ENCODE measurements around the gene SRSF1.

Gene SRSF1

GRCh38 chr17:57965521-57966160, 41.4 kb downstream of the SRSF1 start:
- no peak overlapping the region for H3K27ac ChIP-seq (ENCODE audit: low read depth, low read length)
- no peak overlapping the region for H3K23ac ChIP-seq (ENCODE audit: low read length)
- H3K79me2 ChIP-seq (ENCODE audit: control insufficient read depth, insufficient read depth, low read length, poor library complexity), result no peaks in the 10 kb centered on the region
- H4K91ac ChIP-seq (ENCODE audit: low read depth, low read length), result no peak overlapping the region
- no peak overlapping the region for H2AK5ac ChIP-seq (ENCODE audit: low read length)
- no peak overlapping the region for H2BK120ac ChIP-seq (ENCODE audit: insufficient read depth, low read length, poor library complexity)
- DNase-seq, result no peak
- no peak overlapping the region for H3K14ac ChIP-seq (ENCODE audit: low read length)
- no peak overlapping the region for H2AFZ ChIP-seq (ENCODE audit: insufficient read depth, low read length, poor library complexity)
- H3K18ac ChIP-seq (ENCODE audit: low read length), result no peak overlapping the region
- no peak overlapping the region for H3K4ac ChIP-seq (ENCODE audit: low read depth, low read length)
- WGBS (ENCODE audit: extremely low coverage, insufficient coverage, insufficient read length), result no CpG with 5 or more reads among the region's 26 CpGs
- H4K8ac ChIP-seq (ENCODE audit: low read depth, low read length), result no peak overlapping the region
- no peak overlapping the region for H2BK12ac ChIP-seq (ENCODE audit: low read length)
- no peaks in the 10 kb centered on the region for H3K9me3 ChIP-seq (ENCODE audit: insufficient read depth, low read depth, low read length)
- H3K79me1 ChIP-seq (ENCODE audit: low read length), result no peaks in the 10 kb centered on the region
- no peak overlapping the region for H3K9ac ChIP-seq (ENCODE audit: low read length)
- H2BK5ac ChIP-seq (ENCODE audit: low read depth, low read length, poor library complexity), result no peak overlapping the region
- H3K4me2 ChIP-seq (ENCODE audit: low read length), result no peak overlapping the region
- H3K4me3 ChIP-seq (ENCODE audit: low read depth, low read length), result no peak overlapping the region
- no peaks in the 10 kb centered on the region for H3K4me1 ChIP-seq (ENCODE audit: control insufficient read depth in 1 of 2, insufficient read depth in 2 of 2, low read length in 2 of 2)
- no peaks in the 10 kb centered on the region for H3K27me3 ChIP-seq (ENCODE audit: insufficient read depth, low read length)
- no peaks in the 10 kb centered on the region for H3K36me3 ChIP-seq (ENCODE audit: control insufficient read depth in 1 of 2, insufficient read depth in 2 of 2, low read length in 2 of 2)
- no peak overlapping the region for H4K12ac ChIP-seq (ENCODE audit: low read depth, low read length)

DNA sequence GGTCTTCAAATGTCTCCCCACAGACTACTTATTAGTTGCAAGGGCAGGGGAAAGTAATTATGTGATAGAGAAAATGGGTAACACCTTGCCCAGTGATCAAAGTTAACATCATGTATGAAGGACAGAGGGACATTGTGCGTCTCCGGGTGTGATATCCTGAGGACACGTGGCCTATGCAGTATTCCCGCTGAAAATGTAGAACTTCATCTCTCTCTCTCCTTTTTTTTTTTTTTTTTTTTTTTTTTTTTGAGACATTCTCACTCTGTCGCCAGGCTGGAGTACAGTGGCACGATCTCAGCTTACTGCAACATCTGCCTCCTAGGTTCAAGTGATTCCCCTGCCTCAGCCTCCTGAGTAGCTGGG, 43.9 kb downstream of the SRSF1 start:
- H3K79me2 ChIP-seq (ENCODE audit: control insufficient read depth, insufficient read depth, low read length, poor library complexity), result no peaks in the 10 kb centered on the region
- H2BK120ac ChIP-seq (ENCODE audit: insufficient read depth, low read length, poor library complexity), result no peak overlapping the region
- no peaks in the 10 kb centered on the region for H3K4me1 ChIP-seq (ENCODE audit: control insufficient read depth in 1 of 2, insufficient read depth in 2 of 2, low read length in 2 of 2)
- no CpG with 5 or more reads among the region's 6 CpGs for WGBS (ENCODE audit: extremely low coverage, insufficient coverage, insufficient read length)
- no peak overlapping the region for H3K4me2 ChIP-seq (ENCODE audit: low read length)
- DNase-seq, result no peak
- H3K9ac ChIP-seq (ENCODE audit: low read length), result no peak overlapping the region
- no peaks in the 10 kb centered on the region for H3K79me1 ChIP-seq (ENCODE audit: low read length)
- H4K91ac ChIP-seq (ENCODE audit: low read depth, low read length), result no peak overlapping the region
- H3K27me3 ChIP-seq (ENCODE audit: insufficient read depth, low read length), result no peaks in the 10 kb centered on the region
- H2BK12ac ChIP-seq (ENCODE audit: low read length), result no peak overlapping the region
- no peak overlapping the region for H2BK5ac ChIP-seq (ENCODE audit: low read depth, low read length, poor library complexity)
- H4K12ac ChIP-seq (ENCODE audit: low read depth, low read length), result no peak overlapping the region
- H3K36me3 ChIP-seq (ENCODE audit: control insufficient read depth in 1 of 2, insufficient read depth in 2 of 2, low read length in 2 of 2), result no peaks in the 10 kb centered on the region
- no peak overlapping the region for H4K8ac ChIP-seq (ENCODE audit: low read depth, low read length)
- H2AFZ ChIP-seq (ENCODE audit: insufficient read depth, low read length, poor library complexity), result no peak overlapping the region
- H3K4ac ChIP-seq (ENCODE audit: low read depth, low read length), result no peak overlapping the region
- no peak overlapping the region for H3K27ac ChIP-seq (ENCODE audit: low read depth, low read length)
- H3K23ac ChIP-seq (ENCODE audit: low read length), result no peak overlapping the region
- no peak overlapping the region for H3K14ac ChIP-seq (ENCODE audit: low read length)
- H3K18ac ChIP-seq (ENCODE audit: low read length), result no peak overlapping the region
- H3K4me3 ChIP-seq (ENCODE audit: low read depth, low read length), result no peak overlapping the region
- H2AK5ac ChIP-seq (ENCODE audit: low read length), result no peak overlapping the region
- H3K9me3 ChIP-seq (ENCODE audit: insufficient read depth, low read depth, low read length), result no peaks in the 10 kb centered on the region

GRCh38 chr17:57962279-57963148, 44.5 kb downstream of the SRSF1 start:
- no peak overlapping the region for H2BK12ac ChIP-seq (ENCODE audit: low read length)
- H2BK5ac ChIP-seq (ENCODE audit: low read depth, low read length, poor library complexity), result no peak overlapping the region
- no peak overlapping the region for H3K9ac ChIP-seq (ENCODE audit: low read length)
- no peaks in the 10 kb centered on the region for H3K4me1 ChIP-seq (ENCODE audit: control insufficient read depth in 1 of 2, insufficient read depth in 2 of 2, low read length in 2 of 2)
- no peaks in the 10 kb centered on the region for H3K79me1 ChIP-seq (ENCODE audit: low read length)
- no peak overlapping the region for H3K23ac ChIP-seq (ENCODE audit: low read length)
- no peak overlapping the region for H2AFZ ChIP-seq (ENCODE audit: insufficient read depth, low read length, poor library complexity)
- no peak overlapping the region for H4K12ac ChIP-seq (ENCODE audit: low read depth, low read length)
- H3K4me3 ChIP-seq (ENCODE audit: low read depth, low read length), result no peak overlapping the region
- no CpG with 5 or more reads among the region's 8 CpGs for WGBS (ENCODE audit: extremely low coverage, insufficient coverage, insufficient read length)
- no peaks in the 10 kb centered on the region for H3K9me3 ChIP-seq (ENCODE audit: insufficient read depth, low read depth, low read length)
- H3K36me3 ChIP-seq (ENCODE audit: control insufficient read depth in 1 of 2, insufficient read depth in 2 of 2, low read length in 2 of 2), result no peaks in the 10 kb centered on the region
- no peak overlapping the region for H4K8ac ChIP-seq (ENCODE audit: low read depth, low read length)
- DNase-seq, result no peak
- no peak overlapping the region for H3K4me2 ChIP-seq (ENCODE audit: low read length)
- no peak overlapping the region for H3K14ac ChIP-seq (ENCODE audit: low read length)
- H3K79me2 ChIP-seq (ENCODE audit: control insufficient read depth, insufficient read depth, low read length, poor library complexity), result no peaks in the 10 kb centered on the region
- H2AK5ac ChIP-seq (ENCODE audit: low read length), result no peak overlapping the region
- no peaks in the 10 kb centered on the region for H3K27me3 ChIP-seq (ENCODE audit: insufficient read depth, low read length)
- H3K18ac ChIP-seq (ENCODE audit: low read length), result no peak overlapping the region
- no peak overlapping the region for H2BK120ac ChIP-seq (ENCODE audit: insufficient read depth, low read length, poor library complexity)
- no peak overlapping the region for H4K91ac ChIP-seq (ENCODE audit: low read depth, low read length)
- no peak overlapping the region for H3K27ac ChIP-seq (ENCODE audit: low read depth, low read length)
- H3K4ac ChIP-seq (ENCODE audit: low read depth, low read length), result no peak overlapping the region

GRCh38 chr17:57959929-57960328, 47.1 kb downstream of the SRSF1 start:
- no peak overlapping the region for H2BK12ac ChIP-seq (ENCODE audit: low read length)
- no peak overlapping the region for H3K9ac ChIP-seq (ENCODE audit: low read length)
- H3K18ac ChIP-seq (ENCODE audit: low read length), result no peak overlapping the region
- H3K36me3 ChIP-seq (ENCODE audit: control insufficient read depth in 1 of 2, insufficient read depth in 2 of 2, low read length in 2 of 2), result no peaks in the 10 kb centered on the region
- peaks cover 3% of the 10 kb centered on the region for H3K79me1 ChIP-seq (ENCODE audit: low read length)
- H4K8ac ChIP-seq (ENCODE audit: low read depth, low read length), result no peak overlapping the region
- DNase-seq, result no peak
- no peak overlapping the region for H3K14ac ChIP-seq (ENCODE audit: low read length)
- H3K4me1 ChIP-seq (ENCODE audit: control insufficient read depth in 1 of 2, insufficient read depth in 2 of 2, low read length in 2 of 2), result peaks cover 5 to 6% of the 10 kb centered on the region in 2 experiments
- no peak overlapping the region for H4K91ac ChIP-seq (ENCODE audit: low read depth, low read length)
- no peak overlapping the region for H2AK5ac ChIP-seq (ENCODE audit: low read length)
- H3K9me3 ChIP-seq (ENCODE audit: insufficient read depth, low read depth, low read length), result no peaks in the 10 kb centered on the region
- H3K23ac ChIP-seq (ENCODE audit: low read length), result no peak overlapping the region
- H2BK5ac ChIP-seq (ENCODE audit: low read depth, low read length, poor library complexity), result no peak overlapping the region
- peaks cover 2% of the 10 kb centered on the region for H3K79me2 ChIP-seq (ENCODE audit: control insufficient read depth, insufficient read depth, low read length, poor library complexity)
- H2BK120ac ChIP-seq (ENCODE audit: insufficient read depth, low read length, poor library complexity), result no peak overlapping the region
- H3K4ac ChIP-seq (ENCODE audit: low read depth, low read length), result no peak overlapping the region
- no peak overlapping the region for H2AFZ ChIP-seq (ENCODE audit: insufficient read depth, low read length, poor library complexity)
- H3K27me3 ChIP-seq (ENCODE audit: insufficient read depth, low read length), result no peaks in the 10 kb centered on the region
- no peak overlapping the region for H3K27ac ChIP-seq (ENCODE audit: low read depth, low read length)
- H3K4me3 ChIP-seq (ENCODE audit: low read depth, low read length), result no peak overlapping the region
- H4K12ac ChIP-seq (ENCODE audit: low read depth, low read length), result no peak overlapping the region
- H3K4me2 ChIP-seq (ENCODE audit: low read length), result no peak overlapping the region
- WGBS (ENCODE audit: extremely low coverage, insufficient coverage, insufficient read length), result no CpG with 5 or more reads among the region's 6 CpGs

Measured in trophoblast cell (in vitro differentiated cells and primary cell).